CD4-positive, alpha-beta T cell treated with Interleukin-12 subunit alpha and Interleukin-12 subunit beta, for 1 hour (primary cell): ENCODE measurements around the gene ANGPTL4.
"Not testable (repeated sequence)": the region's sequence is repeated elsewhere in the genome, so short reads cannot be mapped to it uniquely, and the experiment has no call there.

Experiments used
- DNase-seq: peaks from one replicate; pipeline ENCODE4 v3.0.0-alpha.2; 2020

The ANGPTL4 gene

GRCh38 chr19:8366121-8366581 is 2.2 kb downstream of the ANGPTL4 start:
- DNase-seq, result no peak

- DNase-seq, result no peak
Observed at GRCh38 chr19:8366961-8367326, 3.0 kb downstream of the ANGPTL4 start.

- no peak for DNase-seq
Observed at GRCh38 chr19:8367327-8368001, 3.5 kb downstream of the ANGPTL4 start.

- DNase-seq, result no peak
Observed at GRCh38 chr19:8370176-8371010, 6.4 kb downstream of the ANGPTL4 start.

- no peak for DNase-seq
Observed at GRCh38 chr19:8371011-8371804, 7.3 kb downstream of the ANGPTL4 start.

GRCh38 chr19:8373867-8374813 is 10.2 kb downstream of the ANGPTL4 start:
- DNase-seq, result no peak

GRCh38 chr19:8375766-8376165 is 11.8 kb downstream of the ANGPTL4 start:
- DNase-seq, result not testable (repeated sequence)

- not testable (repeated sequence) for DNase-seq
Observed at GRCh38 chr19:8376373-8376974, 12.5 kb downstream of the ANGPTL4 start.

GRCh38 chr19:8377598-8377997 is 13.6 kb downstream of the ANGPTL4 start:
- DNase-seq, result no peak

GRCh38 chr19:8379156-8379891 is 15.4 kb downstream of the ANGPTL4 start:
- DNase-seq, result not testable (repeated sequence)

- not testable (repeated sequence) for DNase-seq
Observed at GRCh38 chr19:8384569-8384968, 20.6 kb downstream of the ANGPTL4 start.

- not testable (repeated sequence) for DNase-seq
Observed at GRCh38 chr19:8385103-8385502, 21.1 kb downstream of the ANGPTL4 start.

GRCh38 chr19:8385566-8385965 is 21.6 kb downstream of the ANGPTL4 start:
- not testable (repeated sequence) for DNase-seq

GRCh38 chr19:8386419-8386818 is 22.5 kb downstream of the ANGPTL4 start:
- not testable (repeated sequence) for DNase-seq

GRCh38 chr19:8386990-8387389 is 23.0 kb downstream of the ANGPTL4 start:
- DNase-seq, result no peak

- DNase-seq, result no peak
Observed at GRCh38 chr19:8387688-8388611, 24.0 kb downstream of the ANGPTL4 start.

- no peak for DNase-seq
Observed at GRCh38 chr19:8388612-8388958, 24.6 kb downstream of the ANGPTL4 start.

GRCh38 chr19:8389891-8390616 is 26.1 kb downstream of the ANGPTL4 start, which contains the start of gene RAB11B:
TSS of gene RAB11B (plus strand) at chr19:8390360. CDS start at chr19:8390417, 57 bp downstream.
- peak; percentile 100 for DNase-seq

- peak; percentile 93 for DNase-seq
Observed at GRCh38 chr19:8390617-8390981, 26.6 kb downstream of the ANGPTL4 start.
